HepG2 (cell line): Measurements from ENCODE around the gene FAM32A. TPM values are rescaled to one million over a fixed set of nuclear protein-coding genes. Genes with fewer than 3 reads are reported as not detected.

Experiments
- ATAC-seq: fragments of 200-7000 bp; cut with Tn5 transposase; 3 replicates; pipeline ENCODE4 v1.9.1; 2020; ENCODE audit warnings: mild to moderate bottlenecking, moderate library complexity
- BruUV-seq: library from RNA; stranded (reverse); fragments of 400-500 nt; replicated peaks from 2 replicates; lab custom pipeline; 2021; lab: Mats Ljungman, UMichigan
- CTCF ChIA-PET: fragments of 300-600 bp; formaldehyde crosslinking; extraction: SDS; loops from one replicate; lab custom pipeline; 2021; ENCODE audit warnings: low total read pairs, inconsistent platforms, low intra/inter-chr PET ratio; lab: Yijun Ruan, JAX
- POLR2A ChIA-PET: fragments of 350-600 bp; sonication (Branson Sonifier 250); formaldehyde crosslinking; loops from one replicate; lab custom pipeline; 2020; ENCODE audit warnings: antibody characterized with exemption, inconsistent platforms; lab: Yijun Ruan, JAX
- DNase-seq: peaks from one replicate; pipeline ENCODE4 v3.0.0-alpha.2; 2015; ENCODE audit warnings: low spot score
- FAIRE-seq: peaks from 3 replicates; lab custom pipeline; 2011; peaks lifted over from hg19 to GRCh38; lab: Jason Lieb, UNC
- H2AFZ ChIP-seq: one replicate; pipeline ENCODE4 v1.6.1; 2011; ENCODE audit warnings: low read length, inconsistent platforms
- H3K27ac ChIP-seq: fragments of 300-600 bp; 3 replicates; pipeline ENCODE4 v1.8.0; 2011; ENCODE audit warnings: mixed run types, mild to moderate bottlenecking, mixed read lengths, low read length, inconsistent platforms; ENCODE audit not compliant: insufficient read depth; ENCODE audit errors: extremely low read length
- H3K27me3 ChIP-seq, 2 experiments: fragments of 200-600 bp in 1 of 2; 2 replicates in 1 of 2; 3 replicates in 1 of 2; pipeline versions ENCODE4 v1.6.0 to v1.8.0; 2011; ENCODE audit warnings: low read length in 2 of 2, mild to moderate bottlenecking in 2 of 2, moderate library complexity in 2 of 2, inconsistent platforms in 1 of 2; ENCODE audit not compliant: insufficient read depth in 2 of 2, control insufficient read depth in 1 of 2
- H3K36me3 ChIP-seq, 2 experiments: fragments of 200-600 bp in 1 of 2; replicated peaks in 1 of 2; 2 replicates in 1 of 2; 3 replicates in 1 of 2; pipeline versions ENCODE4 v1.5.1 to v1.8.0; 2011; ENCODE audit warnings: low read length in 2 of 2, inconsistent platforms in 1 of 2; ENCODE audit not compliant: insufficient read depth in 2 of 2, control insufficient read depth in 1 of 2
- H3K4me1 ChIP-seq: 2 replicates; pipeline ENCODE4 v1.5.1; 2012; ENCODE audit warnings: low read length, inconsistent platforms; ENCODE audit not compliant: insufficient read depth
- H3K4me2 ChIP-seq: 2 replicates; pipeline ENCODE4 v1.6.0; 2011; ENCODE audit warnings: low read depth, low read length, inconsistent platforms
- H3K4me3 ChIP-seq, 3 experiments: fragments of 200-600 bp in 1 of 3; sonication (generic), shearing (Covaris generic) in 1 of 3; replicated peaks in 1 of 3; 2 replicates each; pipeline ENCODE4 v1.5.1; 2011 to 2016; ENCODE audit warnings: low read length in 3 of 3, inconsistent platforms in 2 of 3, low read depth in 2 of 3, mild to moderate bottlenecking in 2 of 3, control low read depth in 1 of 3, mixed read lengths in 1 of 3; ENCODE audit not compliant: insufficient read depth in 1 of 3
- H3K79me2 ChIP-seq: one replicate; pipeline ENCODE4 v1.6.1; 2011; ENCODE audit warnings: low read length, inconsistent platforms; ENCODE audit not compliant: insufficient read depth
- H3K9ac ChIP-seq: 2 replicates; pipeline ENCODE4 v1.6.0; 2011; ENCODE audit warnings: mild to moderate bottlenecking, low read depth, low read length, inconsistent platforms; ENCODE audit not compliant: insufficient read depth
- H3K9me3 ChIP-seq: 2 replicates; pipeline ENCODE4 v1.5.1; 2012; ENCODE audit warnings: mild to moderate bottlenecking, low read length
- H4K20me1 ChIP-seq: 2 replicates; pipeline ENCODE4 v1.6.0; 2011; ENCODE audit warnings: inconsistent platforms, mild to moderate bottlenecking, low read length, moderate library complexity; ENCODE audit not compliant: insufficient read depth
- FOXA3 ChIP-seq: IDR thresholded peaks from 2 replicates; pipeline ENCODE4 v1.6.1; 2016; ENCODE audit warnings: missing genetic modification reagents, missing compliant biosample characterization
- HHEX ChIP-seq: IDR thresholded peaks from 2 replicates; pipeline ENCODE4 v1.6.1; 2016; ENCODE audit warnings: control low read depth
- KAT2B ChIP-seq: fragments of 150-350 bp; IDR thresholded peaks from 2 replicates; pipeline ENCODE4 v1.6.1; 2014; ENCODE audit warnings: low read depth, low read length, borderline replicate concordance
- SNAI1 ChIP-seq: sonication (generic); formaldehyde crosslinking; IDR thresholded peaks from 2 replicates; pipeline ENCODE4 v1.5.0; 2020; ENCODE audit warnings: mild to moderate bottlenecking, missing genetic modification reagents, borderline replicate concordance
- ZBTB20 ChIP-seq: sonication (generic); formaldehyde crosslinking; IDR thresholded peaks from 2 replicates; pipeline ENCODE4 v1.8.1; 2023; ENCODE audit warnings: missing genetic modification reagents, low read depth, mild to moderate bottlenecking, borderline replicate concordance
- ZNF264 ChIP-seq: sonication (generic); formaldehyde crosslinking; IDR thresholded peaks from 2 replicates; pipeline ENCODE4 v1.4.0; 2020; ENCODE audit warnings: missing genetic modification reagents
- ZNF3 ChIP-seq: IDR thresholded peaks from 2 replicates; pipeline ENCODE4 v1.7.0; 2017; ENCODE audit warnings: inconsistent platforms
- ZNF34 ChIP-seq: sonication (generic); formaldehyde crosslinking; IDR thresholded peaks from 2 replicates; pipeline ENCODE4 v1.4.0; 2020; ENCODE audit warnings: mild to moderate bottlenecking, missing genetic modification reagents, borderline replicate concordance
- WGBS: methylation state at CpG from one replicate; pipeline ENCODE4 v1.1.6; 2017; ENCODE audit warnings: low lambda C conversion rate; 5-methylcytosine and 5-hydroxymethylcytosine counted together
- in situ Hi-C: cut with HindIII; loops from 2 replicates; pipeline ENCODE4 v1.10.0; 2017; ENCODE audit warnings: low pct_unique_long_range_greater_than_20kb; ENCODE audit not compliant: extremely low pct_ligation_motif_present
- intact Hi-C: fragments of 100-400 bp; cut with micrococcal nuclease; formaldehyde crosslinking; loops from one replicate; pipeline ENCODE4 v1.10.0; 2022; ENCODE audit not compliant: unreplicated experiment
- polyA plus RNA-seq, 8 experiments: library from polyadenylated mRNA; depleted of rRNA in 3 of 8; stranded (reverse) in 7 of 8; unstranded in 1 of 8; fragments of >200 nt; fragmentation: Illumina TruSeq in 4 of 8; extraction: Trizol in 4 of 8; gene quantifications; 2 replicates each; pipeline versions ENCODE4 v1.2.1 to v1.2.3, GENCODE V29; 2011 to 2016; ENCODE audit warnings: low read depth in 4 of 8, missing spikeins in 1 of 8, mixed read lengths in 1 of 8; ENCODE audit not compliant: insufficient read depth in 1 of 8
- total RNA-seq, 5 experiments: library from RNA; depleted of rRNA; stranded (reverse); fragments of >200 nt; fragmentation: Illumina TruSeq; extraction: Trizol; gene quantifications; 2 replicates each; pipeline ENCODE4 v1.2.3, GENCODE V29; 2016; ENCODE audit warnings: low read depth in 1 of 5
- TF ChIP-seq, protein P1 (sequence below), 2 experiments: IDR thresholded peaks; 2 replicates each; pipeline ENCODE4 v1.6.1; 2011 to 2012; ENCODE audit warnings: low read length in 2 of 2, borderline replicate concordance in 1 of 2, low read depth in 1 of 2, mild to moderate bottlenecking in 1 of 2, moderate library complexity in 1 of 2
- TF ChIP-seq, protein P2 (sequence below): fragments of 450-650 bp; IDR thresholded peaks from 2 replicates; pipeline ENCODE4 v1.6.1; 2016
- TF ChIP-seq, protein P3 (sequence below): sonication (generic); formaldehyde crosslinking; conservative IDR thresholded peaks from 2 replicates; pipeline ENCODE4 v1.5.0; 2020; ENCODE audit warnings: missing genetic modification reagents
- TF ChIP-seq, protein P4 (sequence below): IDR thresholded peaks from 2 replicates; pipeline ENCODE4 v1.6.1; 2016; ENCODE audit warnings: low read depth, control low read depth

The FAM32A gene
- total and polyA plus RNA-seq, 2 of the 13 experiments (the other 11 are each of a cell fraction or from before 2014, with no cell fraction given): 85.8 to 86.2 TPM

DNA sequence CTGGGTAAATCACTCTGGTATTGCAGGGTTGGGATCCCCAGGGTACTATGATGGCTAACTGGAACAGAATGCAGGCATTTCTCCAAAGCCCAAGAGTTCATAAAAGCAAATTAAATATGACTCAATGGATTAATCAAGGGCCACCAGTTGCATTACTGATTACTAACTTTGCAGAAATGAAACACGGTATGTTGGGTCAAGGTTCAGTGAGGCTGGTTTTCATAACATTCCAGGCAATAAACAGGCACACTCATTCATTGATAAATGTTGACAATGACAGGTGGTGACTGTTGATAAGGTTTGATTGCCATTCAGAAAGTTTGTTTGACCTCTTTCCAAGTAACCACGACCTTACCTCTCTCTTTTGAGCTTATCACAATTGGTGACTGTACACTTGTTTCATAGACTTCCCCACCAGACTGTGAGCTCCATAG lies 12.0 kb downstream of the FAM32A start:
- Histone ChIP-seq H3K4me3 (peak overlapping the region; percentile 49 to 80 (median 62)), H3K36me3 (peaks cover 2 to 9% of the 10 kb centered on the region in 2 experiments; a peak in 3 of 5 replicates), H3K79me2 (peaks cover 23% of the 10 kb centered on the region), H2AFZ (peak overlapping the region; percentile 92), H3K4me1 (peaks cover 46% of the 10 kb centered on the region), H3K4me2 (peak overlapping the region; percentile 98), H3K9ac (peak overlapping the region; percentile 83), H3K9me3 (no peaks in the 10 kb centered on the region), H3K27ac (peak overlapping the region; percentile 82), H3K27me3 (no peaks in the 10 kb centered on the region; a peak in 1 of 5 replicates), H4K20me1 (no peaks in the 10 kb centered on the region)
- ChIA-PET POLR2A (interaction anchor here (0.5 to 4.5 kb wide), 5 partner anchors 9 to 988 kb away, joined by 3 to 44 read pairs (median 3); partner anchors contain the start of gene FAM32A), CTCF (no interaction called here)
- BruUV-seq: TSS peak; percentile 91
- intact Hi-C loops: loop anchor here (1.0 kb wide), 1 partner anchor 12 kb away; the partner anchor contains the start of gene FAM32A
- WGBS: 4% methylated on average over 2 of the region's 2 CpGs
- ATAC-seq (no peak), FAIRE-seq (no peak), DNase-seq (peak; percentile 61)
- in situ Hi-C loops: no loop called here
- TF ChIP-seq SNAI1 (CRISPR knock-in tag) (no peak), ZBTB20 (CRISPR knock-in tag) (no peak), HHEX (CRISPR knock-in tag) (no peak), FOXA3 (CRISPR knock-in tag) (no peak), ZNF264 (no peak), ZNF34 (CRISPR knock-in tag) (no peak), ZNF3 (no peak), KAT2B (no peak)
- TF ChIP-seq, protein P1, sequence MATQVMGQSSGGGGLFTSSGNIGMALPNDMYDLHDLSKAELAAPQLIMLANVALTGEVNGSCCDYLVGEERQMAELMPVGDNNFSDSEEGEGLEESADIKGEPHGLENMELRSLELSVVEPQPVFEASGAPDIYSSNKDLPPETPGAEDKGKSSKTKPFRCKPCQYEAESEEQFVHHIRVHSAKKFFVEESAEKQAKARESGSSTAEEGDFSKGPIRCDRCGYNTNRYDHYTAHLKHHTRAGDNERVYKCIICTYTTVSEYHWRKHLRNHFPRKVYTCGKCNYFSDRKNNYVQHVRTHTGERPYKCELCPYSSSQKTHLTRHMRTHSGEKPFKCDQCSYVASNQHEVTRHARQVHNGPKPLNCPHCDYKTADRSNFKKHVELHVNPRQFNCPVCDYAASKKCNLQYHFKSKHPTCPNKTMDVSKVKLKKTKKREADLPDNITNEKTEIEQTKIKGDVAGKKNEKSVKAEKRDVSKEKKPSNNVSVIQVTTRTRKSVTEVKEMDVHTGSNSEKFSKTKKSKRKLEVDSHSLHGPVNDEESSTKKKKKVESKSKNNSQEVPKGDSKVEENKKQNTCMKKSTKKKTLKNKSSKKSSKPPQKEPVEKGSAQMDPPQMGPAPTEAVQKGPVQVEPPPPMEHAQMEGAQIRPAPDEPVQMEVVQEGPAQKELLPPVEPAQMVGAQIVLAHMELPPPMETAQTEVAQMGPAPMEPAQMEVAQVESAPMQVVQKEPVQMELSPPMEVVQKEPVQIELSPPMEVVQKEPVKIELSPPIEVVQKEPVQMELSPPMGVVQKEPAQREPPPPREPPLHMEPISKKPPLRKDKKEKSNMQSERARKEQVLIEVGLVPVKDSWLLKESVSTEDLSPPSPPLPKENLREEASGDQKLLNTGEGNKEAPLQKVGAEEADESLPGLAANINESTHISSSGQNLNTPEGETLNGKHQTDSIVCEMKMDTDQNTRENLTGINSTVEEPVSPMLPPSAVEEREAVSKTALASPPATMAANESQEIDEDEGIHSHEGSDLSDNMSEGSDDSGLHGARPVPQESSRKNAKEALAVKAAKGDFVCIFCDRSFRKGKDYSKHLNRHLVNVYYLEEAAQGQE (IDR thresholded peaks at IDR 0.05; ENCODE audit: borderline replicate concordance in 1 of 2, low read depth in 1 of 2, low read length in 2 of 2): no peak
- TF ChIP-seq, protein P2, sequence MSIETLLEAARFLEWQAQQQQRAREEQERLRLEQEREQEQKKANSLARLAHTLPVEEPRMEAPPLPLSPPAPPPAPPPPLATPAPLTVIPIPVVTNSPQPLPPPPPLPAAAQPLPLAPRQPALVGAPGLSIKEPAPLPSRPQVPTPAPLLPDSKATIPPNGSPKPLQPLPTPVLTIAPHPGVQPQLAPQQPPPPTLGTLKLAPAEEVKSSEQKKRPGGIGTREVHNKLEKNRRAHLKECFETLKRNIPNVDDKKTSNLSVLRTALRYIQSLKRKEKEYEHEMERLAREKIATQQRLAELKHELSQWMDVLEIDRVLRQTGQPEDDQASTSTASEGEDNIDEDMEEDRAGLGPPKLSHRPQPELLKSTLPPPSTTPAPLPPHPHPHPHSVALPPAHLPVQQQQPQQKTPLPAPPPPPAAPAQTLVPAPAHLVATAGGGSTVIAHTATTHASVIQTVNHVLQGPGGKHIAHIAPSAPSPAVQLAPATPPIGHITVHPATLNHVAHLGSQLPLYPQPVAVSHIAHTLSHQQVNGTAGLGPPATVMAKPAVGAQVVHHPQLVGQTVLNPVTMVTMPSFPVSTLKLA: no peak
- TF ChIP-seq, protein P3, sequence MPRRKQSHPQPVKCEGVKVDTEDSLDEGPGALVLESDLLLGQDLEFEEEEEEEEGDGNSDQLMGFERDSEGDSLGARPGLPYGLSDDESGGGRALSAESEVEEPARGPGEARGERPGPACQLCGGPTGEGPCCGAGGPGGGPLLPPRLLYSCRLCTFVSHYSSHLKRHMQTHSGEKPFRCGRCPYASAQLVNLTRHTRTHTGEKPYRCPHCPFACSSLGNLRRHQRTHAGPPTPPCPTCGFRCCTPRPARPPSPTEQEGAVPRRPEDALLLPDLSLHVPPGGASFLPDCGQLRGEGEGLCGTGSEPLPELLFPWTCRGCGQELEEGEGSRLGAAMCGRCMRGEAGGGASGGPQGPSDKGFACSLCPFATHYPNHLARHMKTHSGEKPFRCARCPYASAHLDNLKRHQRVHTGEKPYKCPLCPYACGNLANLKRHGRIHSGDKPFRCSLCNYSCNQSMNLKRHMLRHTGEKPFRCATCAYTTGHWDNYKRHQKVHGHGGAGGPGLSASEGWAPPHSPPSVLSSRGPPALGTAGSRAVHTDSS (CRISPR knock-in tag): no peak
- TF ChIP-seq, protein P4, sequence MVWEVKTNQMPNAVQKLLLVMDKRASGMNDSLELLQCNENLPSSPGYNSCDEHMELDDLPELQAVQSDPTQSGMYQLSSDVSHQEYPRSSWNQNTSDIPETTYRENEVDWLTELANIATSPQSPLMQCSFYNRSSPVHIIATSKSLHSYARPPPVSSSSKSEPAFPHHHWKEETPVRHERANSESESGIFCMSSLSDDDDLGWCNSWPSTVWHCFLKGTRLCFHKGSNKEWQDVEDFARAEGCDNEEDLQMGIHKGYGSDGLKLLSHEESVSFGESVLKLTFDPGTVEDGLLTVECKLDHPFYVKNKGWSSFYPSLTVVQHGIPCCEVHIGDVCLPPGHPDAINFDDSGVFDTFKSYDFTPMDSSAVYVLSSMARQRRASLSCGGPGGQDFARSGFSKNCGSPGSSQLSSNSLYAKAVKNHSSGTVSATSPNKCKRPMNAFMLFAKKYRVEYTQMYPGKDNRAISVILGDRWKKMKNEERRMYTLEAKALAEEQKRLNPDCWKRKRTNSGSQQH (CRISPR knock-in tag): 0 out of 2 replicates have a peak, but pooled peaks have one; percentile 27
